ENCODE data around the gene TCEANC2.
"Not testable (repeated sequence)": the region's sequence is repeated elsewhere in the genome, so short reads cannot be mapped to it uniquely, and the experiment has no call there.

TCEANC2 gene

DNA sequence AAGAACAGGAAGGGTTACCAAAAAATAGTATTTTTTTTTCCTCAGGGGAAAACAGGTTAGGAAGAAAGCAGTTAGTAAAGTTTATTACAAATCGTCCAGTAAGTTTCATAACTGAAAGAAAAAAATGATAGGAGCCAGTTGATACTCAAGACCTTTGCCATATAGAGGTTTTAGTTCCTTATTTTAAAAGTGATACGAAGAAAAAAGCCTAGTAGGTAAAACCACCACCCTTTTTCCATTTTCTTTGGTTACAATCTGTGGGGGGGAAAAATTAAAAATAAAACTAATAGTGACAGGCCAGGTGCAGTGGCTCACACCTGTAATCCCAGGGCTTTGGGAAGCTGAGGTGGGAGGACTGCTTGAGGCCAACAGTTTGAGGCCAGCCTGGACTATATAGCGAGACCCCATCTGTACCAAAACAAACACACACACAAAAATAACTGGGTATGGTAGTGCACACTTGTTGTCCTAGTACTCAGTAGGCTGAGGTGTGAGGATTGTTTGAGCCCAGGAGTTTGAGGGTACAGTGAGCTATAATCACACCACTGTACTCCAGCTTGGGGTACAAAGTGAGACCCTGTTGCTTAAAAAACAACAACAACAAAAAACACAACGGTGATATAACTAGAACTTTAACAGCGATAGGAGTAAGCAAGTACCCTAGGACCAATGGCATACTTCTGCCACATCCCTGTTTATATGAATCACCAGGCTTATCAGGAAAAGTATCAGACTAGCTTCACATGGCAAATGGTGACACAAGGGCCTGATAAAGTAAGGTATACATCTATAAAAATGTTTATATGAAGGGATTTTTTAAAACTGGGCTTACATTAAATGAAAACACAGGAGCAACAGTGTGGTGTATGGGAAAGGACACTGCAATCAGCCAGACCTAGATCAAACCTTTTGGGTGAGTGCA lies 5.8 kb upstream of the TCEANC2 start:
- POLR2A ChIA-PET, result no interaction called here
- no peak overlapping the region for H3K4me3 ChIP-seq (ENCODE audit: low read depth, low read length)
- CTCF ChIA-PET, result interaction anchor here (1.4 to 2.0 kb wide), 3 partner anchors 169 to 442 kb away, joined by 5 to 6 read pairs (median 6); no protein-coding TSS in a partner anchor
- no peak for DNase-seq (ENCODE audit: low read depth, low spot score)
- TF ChIP-seq, protein P1, sequence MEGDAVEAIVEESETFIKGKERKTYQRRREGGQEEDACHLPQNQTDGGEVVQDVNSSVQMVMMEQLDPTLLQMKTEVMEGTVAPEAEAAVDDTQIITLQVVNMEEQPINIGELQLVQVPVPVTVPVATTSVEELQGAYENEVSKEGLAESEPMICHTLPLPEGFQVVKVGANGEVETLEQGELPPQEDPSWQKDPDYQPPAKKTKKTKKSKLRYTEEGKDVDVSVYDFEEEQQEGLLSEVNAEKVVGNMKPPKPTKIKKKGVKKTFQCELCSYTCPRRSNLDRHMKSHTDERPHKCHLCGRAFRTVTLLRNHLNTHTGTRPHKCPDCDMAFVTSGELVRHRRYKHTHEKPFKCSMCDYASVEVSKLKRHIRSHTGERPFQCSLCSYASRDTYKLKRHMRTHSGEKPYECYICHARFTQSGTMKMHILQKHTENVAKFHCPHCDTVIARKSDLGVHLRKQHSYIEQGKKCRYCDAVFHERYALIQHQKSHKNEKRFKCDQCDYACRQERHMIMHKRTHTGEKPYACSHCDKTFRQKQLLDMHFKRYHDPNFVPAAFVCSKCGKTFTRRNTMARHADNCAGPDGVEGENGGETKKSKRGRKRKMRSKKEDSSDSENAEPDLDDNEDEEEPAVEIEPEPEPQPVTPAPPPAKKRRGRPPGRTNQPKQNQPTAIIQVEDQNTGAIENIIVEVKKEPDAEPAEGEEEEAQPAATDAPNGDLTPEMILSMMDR (IDR thresholded peaks at IDR 0.05; ENCODE audit: insufficient read depth, low read length, missing control alignments), result no peak

DNA sequence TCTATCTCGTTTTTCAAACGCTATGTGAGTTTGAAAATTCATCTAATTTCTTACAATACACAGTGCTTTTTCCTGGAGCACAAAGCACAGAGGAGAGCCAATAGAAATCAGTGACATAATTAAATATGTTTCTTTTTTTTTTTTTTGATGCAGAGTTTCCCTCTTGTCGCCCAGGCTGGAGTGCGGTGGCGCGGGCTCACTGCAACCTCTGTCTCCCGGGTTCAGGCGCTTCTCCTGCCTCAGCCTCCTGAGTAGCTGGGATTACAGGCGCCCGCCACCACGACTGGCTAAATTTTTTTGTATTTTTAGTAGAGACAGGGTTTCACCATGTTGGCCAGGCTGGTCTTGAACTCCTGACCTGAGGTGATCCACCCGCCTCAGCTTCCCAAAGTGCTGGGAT lies 3.0 kb upstream of the TCEANC2 start:
- POLR2A ChIA-PET; DNase-seq (ENCODE audit: low read depth, low spot score); H3K4me3 ChIP-seq (ENCODE audit: low read depth, low read length): not testable (repeated sequence)
- CTCF ChIA-PET, result interaction anchor here (0.7 to 4.8 kb wide), 2 partner anchors 9 to 430 kb away, joined by 3 to 18 read pairs; no protein-coding TSS in a partner anchor

DNA sequence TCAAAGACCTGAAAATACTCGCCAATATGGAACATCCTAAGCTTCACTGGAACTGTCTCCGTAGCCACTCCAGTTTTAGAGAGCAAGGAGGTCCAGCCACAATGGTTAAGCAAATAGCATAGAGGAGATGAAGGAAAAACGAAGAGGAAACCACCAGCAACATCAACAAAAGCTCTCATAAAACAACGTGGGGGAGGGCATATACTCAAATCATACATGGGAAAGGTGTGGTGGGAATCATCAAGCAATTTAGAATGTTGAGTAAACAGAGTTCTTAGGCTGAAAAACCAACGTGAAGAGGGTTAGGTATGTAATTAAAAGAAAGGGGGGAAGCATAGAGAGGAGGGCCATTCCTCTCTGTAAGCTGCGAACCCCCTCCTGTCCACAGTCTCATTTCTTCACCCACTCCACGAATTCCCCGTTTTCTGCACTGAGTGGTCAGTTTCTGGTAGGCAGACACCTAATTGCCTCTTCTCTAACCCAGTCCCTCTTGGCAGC lies 1.4 kb upstream of the TCEANC2 start:
- peak overlapping the region; percentile 98 for H3K4me3 ChIP-seq (ENCODE audit: low read depth, low read length)
- ChIA-PET CTCF (interaction anchor here (0.8 to 4.8 kb wide), 9 partner anchors 8 to 438 kb away, joined by 3 to 18 read pairs (median 6); no protein-coding TSS in a partner anchor), POLR2A (interaction anchor here (0.6 kb wide), 1 partner anchor 225 kb away, joined by 5 read pairs; no protein-coding TSS in a partner anchor)
- no peak for DNase-seq (ENCODE audit: low read depth, low spot score)
- TF ChIP-seq, protein P1 (IDR thresholded peaks at IDR 0.05; ENCODE audit: insufficient read depth, low read length, missing control alignments), result no peak

DNA sequence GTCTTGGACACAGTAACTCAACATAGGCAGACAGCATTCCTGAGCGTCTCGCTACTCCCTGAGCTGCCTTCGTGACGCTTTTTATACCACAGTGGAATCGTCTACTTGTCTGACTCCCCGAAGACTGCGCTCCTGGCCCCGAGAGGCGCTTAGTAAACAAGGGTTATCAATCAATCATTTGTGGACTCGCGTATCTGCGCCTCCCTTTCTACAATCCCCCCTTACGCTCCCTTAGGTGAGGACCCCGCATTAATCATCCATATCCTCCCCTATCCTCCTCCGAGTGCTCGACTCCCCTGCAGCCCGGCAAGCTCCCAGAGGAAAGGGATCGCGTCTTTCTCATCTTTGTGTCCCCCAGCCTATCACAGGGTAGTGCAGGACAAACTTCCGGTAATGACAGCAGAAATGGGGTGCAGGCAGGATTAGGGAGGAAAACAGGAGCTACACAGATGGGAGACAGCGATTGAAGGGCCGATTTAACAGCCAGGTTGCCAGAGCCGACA lies 926 bp upstream of the TCEANC2 start:
- H3K4me3 ChIP-seq (ENCODE audit: low read depth, low read length), result peak overlapping the region; percentile 98
- DNase-seq (ENCODE audit: low read depth, low spot score), result peak; percentile 26
- CTCF ChIA-PET, result interaction anchor here (0.9 to 4.8 kb wide), 7 partner anchors 9 to 437 kb away, joined by 3 to 18 read pairs (median 6); no protein-coding TSS in a partner anchor
- POLR2A ChIA-PET, result interaction anchor here (0.6 to 1.1 kb wide), 3 partner anchors 9 to 225 kb away, joined by 3 to 5 read pairs (median 3); partner anchors contain the start of gene IFT25
- TF ChIP-seq, protein P1 (IDR thresholded peaks at IDR 0.05; ENCODE audit: insufficient read depth, low read length, missing control alignments), result no peak

DNA sequence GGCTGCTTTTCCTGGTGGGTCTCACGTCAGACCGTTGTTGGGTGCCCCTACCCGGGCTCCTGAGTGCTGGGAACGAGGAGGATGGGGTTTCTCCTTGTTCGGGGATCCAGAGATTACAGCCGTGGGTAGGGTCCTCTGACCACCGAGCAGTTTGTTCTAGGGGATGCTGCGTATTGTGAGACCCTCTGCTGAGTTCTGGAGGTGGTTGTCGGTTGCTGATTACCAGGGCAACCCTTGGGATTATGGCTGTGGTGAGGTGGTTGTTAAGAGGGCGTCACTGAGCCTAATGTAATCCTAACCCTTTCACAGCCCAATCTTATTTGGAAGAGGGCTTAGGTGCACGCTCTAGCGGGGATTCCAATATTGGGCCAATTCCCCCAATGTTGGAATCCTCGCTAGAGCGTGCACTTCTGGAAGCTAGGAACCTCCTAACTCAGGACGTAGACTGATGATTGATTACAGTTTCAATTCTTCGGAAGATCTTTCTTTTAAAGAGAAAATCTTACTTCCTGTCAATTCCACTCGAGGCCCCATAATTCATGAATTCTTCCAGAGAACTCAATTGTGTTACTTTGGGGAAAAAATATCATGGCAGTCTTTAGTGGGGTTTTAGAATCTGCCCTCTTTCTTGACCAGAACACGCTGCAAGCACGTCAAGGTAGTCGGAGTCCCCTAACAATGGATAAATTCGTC lies 483 bp downstream of the TCEANC2 start:
- no peak for DNase-seq (ENCODE audit: low read depth, low spot score)
- peak overlapping the region; percentile 85 for H3K4me3 ChIP-seq (ENCODE audit: low read depth, low read length)
- TF ChIP-seq, protein P1 (IDR thresholded peaks at IDR 0.05; ENCODE audit: insufficient read depth, low read length, missing control alignments), result no peak
- ChIA-PET CTCF (interaction anchor here (1.9 to 4.8 kb wide), 2 partner anchors 13 to 17 kb away, joined by 6 to 18 read pairs; no protein-coding TSS in a partner anchor), POLR2A (no interaction called here)

DNA sequence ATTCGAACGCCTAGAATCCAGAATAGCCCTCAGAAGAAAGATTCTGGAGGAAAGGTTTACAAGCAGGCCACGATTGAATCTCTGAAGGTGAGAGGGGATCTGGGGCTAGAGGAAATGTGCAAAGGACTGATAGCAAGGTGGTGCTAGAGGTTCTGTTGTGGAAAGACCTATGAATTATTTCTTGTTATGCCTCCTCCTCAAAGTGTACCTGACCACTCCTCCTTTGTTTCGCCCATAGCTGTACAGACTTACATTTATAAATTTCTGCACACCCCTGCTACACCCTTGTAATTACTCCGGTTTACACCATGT lies 986 bp downstream of the TCEANC2 start:
- no peak for DNase-seq (ENCODE audit: low read depth, low spot score)
- POLR2A ChIA-PET, result no interaction called here
- TF ChIP-seq, protein P1 (IDR thresholded peaks at IDR 0.05; ENCODE audit: insufficient read depth, low read length, missing control alignments), result no peak
- peak overlapping the region; percentile 85 for H3K4me3 ChIP-seq (ENCODE audit: low read depth, low read length)
- CTCF ChIA-PET, result interaction anchor here (1.0 to 4.8 kb wide), 2 partner anchors 13 to 14 kb away, joined by 3 to 18 read pairs; no protein-coding TSS in a partner anchor
